Activated CD8-positive, alpha-beta memory T cell treated with anti-CD3 and anti-CD28 coated beads for 24 hours (primary cell): ENCODE data around the gene PRAMEF4.
"Not testable (repeated sequence)": the region's sequence is repeated elsewhere in the genome, so short reads cannot be mapped to it uniquely, and the experiment has no call there.

Experiments
- DNase-seq: peaks from one replicate; pipeline ENCODE4 v3.0.0-alpha.2; 2020

Gene PRAMEF4

GRCh38 chr1:12886101-12886500 is at the start of gene PRAMEF4:
Gene PRAMEF4 (minus strand): TSS chr1:12886201. CDS start chr1:12883394, 2,807 bp downstream.
- DNase-seq: not testable (repeated sequence)

- not testable (repeated sequence) for DNase-seq
Observed at GRCh38 chr1:12924368-12924767, 38.4 kb upstream of the PRAMEF4 start.

- DNase-seq: not testable (repeated sequence)
Observed at GRCh38 chr1:12921749-12922148, 35.7 kb upstream of the PRAMEF4 start.

DNA sequence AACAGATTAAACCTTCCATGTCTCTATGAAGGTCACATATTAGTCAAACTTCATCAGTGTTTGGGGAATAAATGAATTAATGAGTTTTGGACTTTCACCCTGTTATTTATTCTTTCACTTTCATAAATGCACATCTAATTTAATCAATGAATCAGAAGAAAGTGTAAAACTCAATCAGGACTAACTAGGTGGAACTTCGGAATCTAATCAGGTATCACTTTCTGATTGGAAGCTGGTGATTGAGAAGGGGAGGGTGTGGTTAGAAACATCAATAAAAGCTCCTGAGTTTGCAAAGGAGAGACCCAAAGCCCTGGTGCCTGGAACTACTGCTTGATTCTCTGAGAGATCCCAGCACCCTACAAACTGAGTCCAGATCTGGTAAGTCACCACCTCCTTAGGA is 30.3 kb upstream of the PRAMEF4 start, which contains the start of gene PRAMEF7:
TSS of gene PRAMEF7 (plus strand) at position 301 of the 400 bp plus-strand sequence. CDS start 1,083 bp downstream, outside the sequence.
- DNase-seq: not testable (repeated sequence)

GRCh38 chr1:12903793-12904572 is 18.0 kb upstream of the PRAMEF4 start:
- DNase-seq: not testable (repeated sequence)

GRCh38 chr1:12899186-12899585 is 13.2 kb upstream of the PRAMEF4 start:
- DNase-seq: not testable (repeated sequence)

DNA sequence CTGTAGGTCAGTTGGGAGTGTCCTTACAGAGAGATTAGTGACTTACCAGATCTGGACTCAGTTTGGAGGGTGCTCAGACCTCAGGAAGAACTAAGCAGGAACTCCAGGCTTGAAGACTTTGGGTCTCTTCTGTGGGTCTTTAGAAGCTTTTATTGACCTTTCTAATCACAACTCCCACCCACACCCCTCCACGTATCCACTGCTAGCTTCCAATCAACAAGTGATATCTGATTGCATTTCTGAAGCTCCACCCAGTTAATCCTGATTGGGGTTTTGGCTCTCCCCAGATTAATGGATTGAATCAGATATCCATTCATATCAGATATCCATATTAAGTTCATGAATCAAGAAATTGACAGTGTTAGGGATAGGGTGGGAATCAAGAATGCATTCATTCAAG is 12.2 kb upstream of the PRAMEF4 start, which contains the start of gene PRAMEF10:
TSS of gene PRAMEF10 (minus strand) at position 101 of the 400 bp plus-strand sequence. CDS start 2,423 bp downstream, outside the sequence.
- not testable (repeated sequence) for DNase-seq

DNA sequence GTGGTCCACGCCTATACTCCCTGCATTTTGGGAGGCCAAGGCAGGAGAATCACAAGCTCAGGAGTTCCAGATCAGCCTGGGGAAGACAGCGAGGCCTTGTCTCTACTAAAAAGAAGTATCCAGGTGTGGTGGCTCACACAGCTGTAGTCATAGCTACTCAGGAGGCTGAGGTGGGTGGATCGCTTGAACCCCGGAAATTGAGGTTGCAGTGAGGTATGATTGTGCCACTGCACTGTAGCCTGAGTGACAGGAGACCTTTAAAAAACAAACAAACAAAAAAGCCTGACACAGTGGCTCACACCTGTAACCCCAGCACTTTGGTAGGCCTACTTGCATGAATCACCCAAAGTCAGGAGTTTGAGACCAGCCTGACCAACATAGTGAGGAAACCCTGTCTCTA is 7.5 kb downstream of the PRAMEF4 start:
- not testable (repeated sequence) for DNase-seq

DNA sequence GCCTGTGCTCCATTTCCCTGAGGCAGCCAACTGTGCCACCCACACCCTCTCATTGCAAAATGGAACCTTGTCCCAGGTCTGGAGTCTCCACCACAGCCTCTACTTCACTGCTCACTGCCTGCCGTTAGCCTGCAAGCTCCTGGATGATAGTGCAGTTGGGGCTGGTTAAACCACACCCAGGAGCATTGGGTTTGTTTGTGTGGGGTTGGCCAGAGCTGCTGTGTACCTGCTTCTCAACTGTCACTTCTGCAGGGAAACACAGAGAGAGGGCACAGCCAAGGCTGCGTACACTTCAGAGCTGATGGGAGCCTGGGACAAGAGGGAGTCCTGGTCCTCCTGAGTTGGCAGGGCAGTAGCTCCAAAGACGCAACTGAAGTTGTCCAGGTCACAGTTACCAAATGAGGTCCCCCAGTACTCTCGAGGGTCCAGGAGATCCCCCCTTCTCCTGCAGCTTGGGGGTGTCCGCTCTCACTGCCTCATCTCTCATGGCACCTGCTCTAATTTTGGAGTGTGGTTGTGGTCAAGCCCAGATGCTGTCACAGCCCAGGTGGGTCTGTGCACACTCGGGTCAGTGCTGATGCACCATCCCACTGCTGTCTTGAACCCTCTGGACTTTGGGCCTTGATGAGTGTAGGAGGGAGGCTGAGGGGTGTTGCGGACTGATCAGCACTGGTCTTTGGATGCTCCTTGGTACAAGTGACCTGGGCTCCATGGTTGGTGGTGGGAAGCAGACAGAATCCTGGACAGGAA is 22.7 kb downstream of the PRAMEF4 start:
- not testable (repeated sequence) for DNase-seq

DNA sequence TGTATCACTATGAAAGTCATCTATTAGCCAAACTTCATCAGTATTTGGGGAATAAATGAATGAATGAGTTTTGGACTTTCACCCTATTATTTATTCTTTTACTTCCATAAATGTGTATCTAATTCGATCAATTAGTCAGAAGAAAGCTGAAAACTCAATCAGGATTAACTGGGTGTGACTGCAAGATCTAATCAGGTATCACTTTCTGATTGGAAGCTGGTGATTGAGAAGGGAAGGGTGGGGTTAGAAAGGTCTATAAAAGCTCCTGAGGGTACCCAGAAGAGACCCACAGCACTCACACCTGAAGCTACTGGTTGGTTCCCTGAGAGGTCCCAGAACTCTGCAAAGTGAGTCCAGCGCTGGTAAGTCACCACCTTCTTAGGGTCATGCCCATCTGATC is 29.2 kb downstream of the PRAMEF4 start, which contains the start of gene PRAMEF2:
TSS of gene PRAMEF2 (plus strand) at position 301 of the 400 bp plus-strand sequence. CDS start 1,924 bp downstream, outside the sequence.
- DNase-seq: not testable (repeated sequence)

DNA sequence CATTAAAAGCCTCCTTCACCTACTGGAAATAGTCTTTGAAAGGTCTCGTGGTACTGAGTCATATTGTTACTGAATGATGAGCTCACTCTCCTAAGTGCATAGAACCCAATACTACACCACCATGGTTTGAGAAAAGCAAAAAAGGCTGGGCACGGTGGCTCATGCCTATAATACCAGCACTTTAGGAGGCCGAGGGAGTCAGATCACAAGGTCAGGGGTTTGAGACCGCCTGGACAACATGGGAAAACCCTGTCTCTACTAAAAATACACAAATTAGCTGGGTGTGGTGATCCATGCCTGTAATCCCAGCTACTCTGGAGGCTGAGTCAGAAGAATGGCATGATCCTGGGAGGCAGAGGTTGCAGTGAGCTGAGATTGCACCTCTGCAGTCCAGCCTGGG is 34.2 kb downstream of the PRAMEF4 start:
- DNase-seq: no peak

- DNase-seq: not testable (repeated sequence)
Observed at GRCh38 chr1:12848620-12849019, 37.4 kb downstream of the PRAMEF4 start, which contains the start of gene HNRNPCL1. Gene HNRNPCL1 (minus strand): TSS chr1:12848720. CDS start chr1:12848289, 431 bp downstream.

DNA sequence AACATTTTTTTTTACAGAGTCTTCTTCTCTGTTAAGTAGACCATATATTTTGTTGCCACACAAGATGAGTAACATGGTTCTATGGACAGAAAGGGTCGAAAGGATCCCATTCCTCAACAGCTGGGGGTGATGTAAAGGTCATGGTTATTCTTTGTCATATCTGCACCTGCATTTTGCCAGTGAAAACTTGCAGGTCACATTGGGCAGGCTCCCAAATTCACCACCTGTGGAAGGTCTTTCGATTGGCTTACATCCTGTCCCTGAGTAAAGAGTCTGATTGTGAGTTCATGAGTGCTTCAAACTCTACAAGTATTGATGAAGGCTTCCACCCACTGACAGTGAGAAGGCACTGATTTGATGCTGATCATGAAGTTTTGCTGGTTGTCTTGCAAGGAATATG is 52.8 kb downstream of the PRAMEF4 start:
- DNase-seq: not testable (repeated sequence)

DNA sequence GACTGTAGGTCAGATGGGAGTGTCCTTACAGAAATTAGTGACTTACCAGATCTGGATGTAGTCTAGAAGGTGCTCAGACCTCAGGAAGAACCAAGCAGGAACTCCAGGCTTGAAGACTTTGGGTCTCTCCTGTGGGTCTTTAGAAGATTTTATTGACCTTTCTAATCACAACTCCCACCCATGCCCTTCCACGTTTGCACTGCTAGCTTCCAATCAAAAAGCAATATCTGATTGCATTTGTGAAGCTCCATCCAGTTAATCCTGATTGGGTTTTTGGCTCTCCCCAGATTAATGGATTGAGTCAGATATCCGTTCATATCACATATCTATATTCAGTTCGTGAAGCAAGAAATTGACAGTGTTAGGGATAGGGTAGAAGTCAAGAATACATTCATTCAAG is 54.7 kb downstream of the PRAMEF4 start, which contains the start of gene PRAMEF11:
TSS of gene PRAMEF11 (minus strand) at position 101 of the 400 bp plus-strand sequence. CDS start 2,621 bp downstream, outside the sequence.
- not testable (repeated sequence) for DNase-seq
